HUES64 (cell line): Measurements from ENCODE around the gene P2RY12.

Source experiments
- H3K27ac ChIP-seq: 2 replicates; pipeline ENCODE4 v1.7.0; 2013; ENCODE audit warnings: low read depth, low read length, inconsistent platforms
- H3K27me3 ChIP-seq: 2 replicates; pipeline ENCODE4 v1.6.1; 2013; ENCODE audit warnings: mild to moderate bottlenecking, low read length; ENCODE audit not compliant: insufficient read depth
- H3K36me3 ChIP-seq: 2 replicates; pipeline ENCODE4 v1.6.1; 2013; ENCODE audit warnings: mild to moderate bottlenecking, low read length; ENCODE audit not compliant: insufficient read depth
- H3K4me1 ChIP-seq: 2 replicates; pipeline ENCODE4 v1.6.1; 2013; ENCODE audit warnings: mild to moderate bottlenecking, low read length, moderate library complexity; ENCODE audit not compliant: insufficient read depth
- H3K4me3 ChIP-seq: 2 replicates; pipeline ENCODE4 v1.5.1; 2013; ENCODE audit warnings: mild to moderate bottlenecking, low read length, moderate library complexity
- H3K9ac ChIP-seq: 2 replicates; pipeline ENCODE4 v1.6.1; 2013; ENCODE audit warnings: mild to moderate bottlenecking, low read depth, low read length
- H3K9me3 ChIP-seq: 2 replicates; pipeline ENCODE4 v1.6.1; 2013; ENCODE audit warnings: low read depth, low read length; ENCODE audit not compliant: insufficient read depth
- WGBS: fragments of 150-250, 120-280 bp; methylation state at CpG from one replicate; pipeline ENCODE4 v1.1.7; 2013; ENCODE audit warnings: missing lambda C conversion rate; 5-methylcytosine and 5-hydroxymethylcytosine counted together

Gene P2RY12

DNA sequence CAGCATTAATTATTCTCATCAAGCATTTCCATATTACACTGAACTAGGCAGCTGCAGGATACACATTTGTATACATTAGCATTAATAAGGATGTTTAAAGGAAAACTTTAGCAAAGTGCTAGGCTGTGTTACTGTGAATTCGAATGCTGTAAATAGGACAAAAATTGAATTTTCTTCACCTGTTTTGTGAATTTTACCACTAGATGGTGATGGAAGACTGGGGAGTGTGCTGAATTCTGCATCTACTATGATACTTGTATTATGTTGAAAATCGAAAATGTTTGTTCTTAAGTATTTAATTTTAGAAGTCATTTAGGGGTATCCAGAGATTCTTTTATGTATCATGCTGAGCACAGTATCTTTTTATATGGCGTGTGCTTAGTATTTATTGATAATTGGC is 93.9 kb downstream of the P2RY12 start:
- H3K9ac ChIP-seq, result no peak overlapping the region
- H3K9me3 ChIP-seq, result no peaks in the 10 kb centered on the region
- no peaks in the 10 kb centered on the region for H3K4me1 ChIP-seq
- WGBS, result 84% methylated on average over 3 of the region's 3 CpGs
- H3K27ac ChIP-seq, result no peak overlapping the region
- H3K27me3 ChIP-seq, result no peaks in the 10 kb centered on the region
- no peaks in the 10 kb centered on the region for H3K36me3 ChIP-seq
- no peak overlapping the region for H3K4me3 ChIP-seq

DNA sequence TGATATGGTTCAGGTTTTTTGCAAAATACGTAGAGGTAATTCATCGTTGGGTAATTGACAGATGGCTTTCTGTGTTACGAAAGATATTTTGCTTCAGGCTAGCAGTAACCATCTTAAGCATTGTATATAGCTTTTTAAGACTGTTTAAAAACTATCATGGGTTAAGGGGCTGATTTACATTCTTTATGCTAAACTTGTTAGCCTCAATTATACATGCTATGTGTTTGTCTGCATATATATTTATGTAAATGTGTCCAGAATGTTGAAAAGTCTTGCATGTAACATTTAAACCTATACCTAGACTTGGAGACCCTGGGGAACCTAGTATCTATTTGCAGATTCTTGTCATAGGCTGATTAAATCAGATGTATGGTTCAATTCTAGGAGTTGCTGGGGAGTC is 95.1 kb downstream of the P2RY12 start:
- Histone ChIP-seq H3K9me3 (no peaks in the 10 kb centered on the region), H3K27me3 (no peaks in the 10 kb centered on the region), H3K27ac (no peak overlapping the region), H3K36me3 (no peaks in the 10 kb centered on the region), H3K4me3 (no peak overlapping the region), H3K9ac (no peak overlapping the region), H3K4me1 (no peaks in the 10 kb centered on the region)
- WGBS, result 53% methylated on average over 3 of the region's 3 CpGs
